Right hindlimb (tissue), 1 donor: ENCODE results near the gene SMCO4.
"Not testable (repeated sequence)": the region's sequence is repeated elsewhere in the genome, so short reads cannot be mapped to it uniquely, and the experiment has no call there.

Experiments used
- DNase-seq: peaks from one replicate; pipeline ENCODE4 v3.0.0-alpha.2; 2018

Gene SMCO4

DNA sequence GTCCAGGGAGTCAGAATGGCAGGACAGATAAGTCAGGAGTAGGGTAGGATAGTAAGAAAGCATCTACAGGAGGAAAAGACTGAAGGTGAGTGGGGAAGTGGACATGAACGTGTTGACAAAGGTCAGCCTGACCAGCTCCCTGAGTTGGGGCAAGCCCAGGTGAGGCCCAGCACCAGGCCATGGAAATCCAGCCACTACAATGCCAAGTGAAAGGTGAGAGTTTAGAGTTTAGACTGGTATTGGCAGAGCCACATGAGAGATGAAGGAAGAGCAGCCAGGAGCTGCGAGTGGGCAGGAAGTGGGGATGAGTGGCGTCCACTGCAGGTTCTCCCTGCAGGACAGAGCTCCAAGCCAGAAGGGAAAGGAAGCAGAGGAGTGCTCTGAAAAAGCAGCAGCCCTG lies 16.5 kb upstream of the SMCO4 start:
- no peak for DNase-seq

DNA sequence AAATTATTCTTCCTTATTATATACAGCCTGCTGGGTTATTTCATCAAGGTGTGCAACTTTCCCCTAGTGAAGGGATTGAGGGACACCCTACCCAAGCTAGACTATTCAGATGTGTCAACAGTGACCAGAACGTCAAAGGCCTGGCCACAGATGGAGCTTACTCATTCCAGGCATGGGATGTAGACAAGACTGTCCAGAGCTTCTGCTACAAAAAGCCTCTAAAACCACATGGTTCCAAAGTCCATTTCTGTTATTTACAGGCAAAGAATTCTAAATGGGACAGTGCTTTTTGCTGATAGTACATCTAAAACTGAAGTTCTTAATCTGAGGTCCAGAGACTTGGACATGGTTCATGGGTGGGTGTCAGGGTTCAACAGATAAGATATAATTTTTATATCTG lies 9.7 kb upstream of the SMCO4 start:
- no peak for DNase-seq

DNA sequence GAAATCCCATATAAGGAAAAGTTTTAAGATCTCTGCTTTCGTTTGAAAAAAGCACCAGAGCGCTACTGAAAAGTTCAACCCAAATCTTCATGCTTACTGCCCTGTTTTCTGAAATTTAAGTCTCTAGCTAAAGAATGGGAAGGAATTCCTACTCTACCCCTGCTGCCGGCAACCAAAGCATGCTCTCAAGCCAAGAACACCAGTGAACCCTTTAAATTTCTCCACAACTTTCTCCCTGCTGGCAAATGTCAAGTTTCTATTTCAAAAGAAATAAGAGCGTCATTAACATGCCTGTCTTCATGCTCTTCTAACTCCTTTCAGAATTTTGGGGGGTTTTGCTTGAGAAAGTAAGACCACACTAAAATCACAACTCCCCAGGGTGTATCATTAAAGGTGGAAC lies 6.8 kb upstream of the SMCO4 start:
- no peak for DNase-seq

DNA sequence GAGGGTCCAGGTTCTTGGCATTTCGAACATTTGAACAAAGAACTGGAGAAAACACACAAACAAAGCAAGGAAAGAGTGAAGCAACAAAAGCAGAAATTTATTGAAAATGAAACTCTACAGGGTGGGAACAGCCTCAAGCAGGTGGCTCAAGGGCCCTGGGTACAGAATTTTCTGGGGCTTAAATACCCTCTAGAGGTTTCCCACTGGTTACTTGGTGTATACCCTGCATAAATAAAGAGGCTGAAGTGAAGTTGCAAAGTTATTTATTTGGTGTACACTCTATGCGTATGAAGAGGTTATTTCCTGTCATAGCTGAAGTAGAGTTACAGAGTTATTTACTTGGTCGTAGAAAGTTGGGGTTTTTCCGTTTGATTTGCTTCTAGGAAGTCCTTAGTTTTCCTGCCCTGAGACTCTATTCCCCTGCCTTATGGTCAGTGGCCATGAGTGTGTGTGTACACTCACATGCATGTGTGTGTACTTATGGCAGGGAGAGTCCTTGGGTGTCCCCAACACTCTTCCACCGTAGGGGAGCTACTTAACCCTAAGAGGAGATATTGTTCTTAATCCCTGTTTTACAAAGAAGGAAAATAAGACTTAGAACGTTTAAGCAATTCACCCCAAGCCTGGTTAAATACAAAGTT lies 5.6 kb upstream of the SMCO4 start:
- DNase-seq = no peak

DNA sequence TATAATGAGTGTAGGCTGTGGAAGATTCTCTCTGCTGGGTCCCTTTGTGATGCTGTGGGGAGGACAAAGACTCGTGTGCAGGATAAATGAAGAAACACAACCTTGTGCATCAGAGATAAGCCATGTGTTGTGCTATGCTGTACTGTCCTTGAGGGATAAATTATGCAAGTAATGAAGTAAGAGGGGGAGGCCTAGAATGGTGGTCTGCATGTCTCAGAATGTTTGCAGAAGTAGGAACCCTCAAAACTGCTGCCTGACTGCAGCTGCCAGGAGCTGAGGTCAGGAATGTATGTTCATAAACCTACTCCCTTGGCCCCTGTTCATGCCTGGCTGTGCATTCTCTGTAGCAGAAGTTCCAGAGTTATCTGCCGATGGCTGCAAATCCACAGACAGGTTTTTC lies 4.6 kb upstream of the SMCO4 start:
- DNase-seq = no peak

DNA sequence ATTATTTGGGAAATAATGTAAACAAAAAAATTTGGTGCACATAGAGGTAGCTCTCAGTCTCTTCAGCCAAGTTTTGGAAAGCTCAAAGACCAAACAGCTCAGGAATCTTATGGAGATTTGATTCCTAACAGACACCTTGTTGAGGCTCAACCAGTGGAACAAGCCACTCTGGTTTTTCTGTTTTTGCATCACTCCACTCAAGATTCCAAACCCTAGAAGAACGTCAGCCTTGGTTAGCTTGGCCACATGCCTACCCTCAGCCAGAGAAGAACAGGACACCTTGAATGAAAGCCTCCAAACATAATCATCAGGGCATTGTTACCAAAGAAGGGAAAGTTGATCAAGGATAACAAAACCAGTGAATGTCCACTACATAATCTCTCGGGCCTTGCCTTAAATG lies 3.8 kb upstream of the SMCO4 start:
- no peak for DNase-seq

DNA sequence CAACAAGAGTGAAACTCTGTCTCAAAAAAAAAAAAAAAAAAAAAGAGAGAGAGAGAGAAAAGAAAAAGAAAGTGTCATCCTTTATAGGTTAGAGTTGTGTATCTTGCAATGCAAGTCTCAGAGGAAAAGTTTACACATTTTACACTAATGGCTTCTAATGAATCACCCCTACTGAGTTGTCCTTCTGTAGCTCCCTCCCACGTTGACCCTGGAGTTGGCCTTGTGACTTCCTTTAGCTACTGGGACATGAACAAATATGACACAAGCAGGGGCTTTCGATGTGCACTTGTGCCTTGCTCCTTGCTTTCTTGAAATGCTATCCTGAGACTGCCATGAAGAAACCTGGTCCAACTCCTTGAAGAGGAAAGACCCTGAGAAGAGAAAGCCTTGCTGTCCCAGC lies 2.4 kb upstream of the SMCO4 start:
- no peak for DNase-seq

DNA sequence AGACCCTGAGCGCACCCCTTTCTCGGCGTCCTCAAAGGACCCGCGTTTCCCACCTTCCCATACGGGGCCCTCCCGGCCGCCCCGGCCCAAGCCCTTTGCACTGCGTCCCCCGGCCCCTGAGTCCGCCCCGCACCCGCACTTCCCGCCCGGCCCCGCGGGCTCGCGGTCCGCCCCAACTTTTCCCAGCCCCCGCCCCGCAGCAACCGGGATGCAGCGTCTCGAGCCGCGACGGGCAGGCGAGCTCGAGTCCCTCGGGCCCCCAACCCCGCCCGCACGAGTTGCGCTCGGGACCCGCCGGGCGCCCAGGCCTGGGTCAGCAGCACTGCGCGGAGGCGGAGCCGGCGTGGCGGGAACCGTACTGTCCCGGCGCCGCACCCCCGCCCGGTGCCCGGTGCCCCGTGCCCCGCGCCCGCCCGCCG lies 371 bp downstream of the SMCO4 start:
- DNase-seq = peak; percentile 64

DNA sequence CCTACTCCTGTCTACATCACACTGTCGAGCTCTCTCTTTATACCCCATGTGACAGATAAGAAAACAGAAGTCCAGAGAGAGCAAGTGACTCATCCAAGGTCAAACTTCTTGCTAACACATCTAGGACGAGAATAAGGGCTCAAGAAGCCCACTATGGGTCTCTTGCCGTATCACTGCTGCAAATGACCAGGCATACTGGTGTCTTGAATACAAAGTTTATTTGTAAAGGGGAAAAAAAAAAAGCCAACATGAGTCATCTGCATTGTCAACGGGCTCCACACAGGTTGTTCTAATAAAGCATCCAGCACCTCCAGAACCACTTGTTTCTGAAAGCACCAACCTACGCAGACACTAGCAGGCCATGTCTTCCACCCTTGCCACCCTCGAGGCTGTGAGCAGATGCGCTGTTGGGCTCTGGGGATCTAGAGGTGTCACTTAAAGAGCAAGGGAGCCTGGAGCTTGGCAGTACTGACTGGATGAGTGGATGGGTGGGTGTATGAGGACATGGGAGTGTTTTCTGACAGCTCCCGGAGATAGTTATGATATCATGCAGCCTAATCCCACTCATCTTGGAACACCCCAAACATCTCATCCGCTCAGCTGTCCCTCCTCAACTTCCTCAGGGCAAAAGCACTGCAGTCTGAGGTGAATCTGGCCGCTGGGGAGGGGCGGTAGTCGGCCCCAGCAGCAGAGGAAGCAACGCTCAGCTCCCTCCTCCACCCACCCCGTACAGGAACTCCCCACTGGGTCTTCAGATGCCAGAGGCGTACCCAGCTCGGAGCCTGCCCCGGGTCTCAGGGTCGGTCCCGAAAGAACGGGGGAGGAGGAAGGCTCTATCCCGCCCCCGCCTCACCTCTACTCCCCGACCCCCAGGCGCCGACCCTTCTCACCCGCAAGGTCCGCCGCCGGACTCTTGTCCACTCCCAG lies 1.0 kb downstream of the SMCO4 start:
- no peak for DNase-seq

DNA sequence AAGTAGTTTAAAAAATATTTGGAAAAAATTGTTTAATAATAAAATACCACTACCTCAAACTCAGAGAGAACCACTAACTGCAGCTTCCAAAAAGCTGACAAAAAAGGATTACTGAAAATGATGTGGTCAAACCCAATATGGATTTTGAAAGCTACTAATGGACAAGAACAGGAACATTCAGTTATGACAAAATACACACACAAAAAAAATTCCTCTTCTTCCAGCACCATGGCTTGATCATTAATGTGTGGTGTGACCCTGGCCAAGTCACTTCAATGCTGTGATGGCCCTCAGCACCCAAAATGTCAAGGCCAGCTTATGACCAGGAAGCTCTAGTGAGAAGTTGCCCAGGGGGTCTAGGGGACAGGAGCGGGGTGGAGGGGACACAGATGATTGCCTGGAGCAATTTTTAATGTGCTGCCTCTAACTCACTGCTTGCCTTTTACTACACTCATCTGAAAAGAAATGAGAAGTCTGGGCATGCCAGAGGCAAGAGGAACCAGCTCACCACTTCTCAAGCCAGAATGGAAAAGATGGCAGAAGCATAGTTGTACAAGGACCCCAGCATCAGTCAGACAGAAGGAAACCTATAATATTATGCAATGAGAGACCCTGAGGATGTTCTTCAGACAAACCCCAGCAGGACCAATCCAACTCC lies 2.2 kb downstream of the SMCO4 start:
- no peak for DNase-seq

DNA sequence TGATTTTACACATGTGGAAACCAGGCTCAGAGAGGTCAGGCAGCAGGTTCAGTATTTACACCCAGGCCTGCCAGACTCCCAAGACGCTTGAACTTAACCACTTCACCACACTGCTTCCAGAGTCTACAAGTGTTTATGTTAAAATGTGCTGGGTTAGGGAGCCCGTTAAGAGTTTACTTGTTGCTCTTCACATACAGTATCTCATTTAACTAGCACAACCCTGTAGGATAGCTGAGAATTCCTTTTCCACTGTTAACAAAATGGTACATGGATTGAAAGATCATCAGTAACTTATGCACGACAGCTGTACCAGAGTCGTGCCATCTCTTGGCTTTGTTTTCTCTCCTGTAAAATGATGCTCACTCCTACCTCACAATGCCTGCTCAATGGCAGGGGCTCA lies 2.9 kb downstream of the SMCO4 start:
- DNase-seq = no peak

DNA sequence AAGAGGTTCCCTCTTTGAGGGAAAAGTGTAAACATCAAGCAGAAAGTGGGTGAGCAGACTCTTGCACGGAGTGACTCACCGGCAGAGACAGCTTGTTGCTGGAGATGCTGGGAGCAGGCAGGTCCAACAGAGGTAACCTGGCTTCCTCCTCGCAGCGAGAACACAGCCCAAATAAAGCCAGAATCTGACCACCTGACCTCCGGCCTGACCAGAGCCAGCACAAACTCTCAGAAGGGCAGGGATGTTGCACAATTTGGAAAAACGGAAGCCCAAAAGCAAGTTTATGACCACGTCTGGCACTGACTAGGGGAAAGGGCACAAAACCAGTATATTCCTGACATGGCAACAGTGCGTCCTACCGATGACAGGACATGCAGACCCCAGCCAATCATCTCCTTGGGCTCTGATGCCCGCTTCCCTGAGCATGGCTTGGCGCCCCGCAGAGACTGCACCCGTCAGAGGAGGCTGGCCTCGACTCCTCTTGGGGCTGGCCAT lies 5.4 kb downstream of the SMCO4 start:
- no peak for DNase-seq

DNA sequence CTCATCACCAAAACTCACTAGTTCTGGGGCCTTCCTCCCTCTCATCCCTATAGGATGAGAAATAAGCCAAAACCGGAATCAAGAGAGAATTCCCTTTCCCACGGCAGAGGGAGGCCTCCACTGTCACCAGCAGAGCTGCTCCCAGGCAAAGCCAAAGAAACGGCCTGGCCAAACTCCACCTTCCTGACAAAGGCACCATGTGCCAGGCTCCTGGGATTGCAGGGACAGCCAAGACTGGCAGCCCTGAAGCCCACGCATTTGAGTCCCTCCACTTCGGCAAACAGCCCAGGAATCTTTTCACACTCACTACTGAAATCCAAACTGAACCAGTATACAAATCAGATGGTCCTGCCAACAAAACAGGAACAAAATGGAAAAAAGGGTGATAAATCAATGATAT lies 6.1 kb downstream of the SMCO4 start:
- no peak for DNase-seq

DNA sequence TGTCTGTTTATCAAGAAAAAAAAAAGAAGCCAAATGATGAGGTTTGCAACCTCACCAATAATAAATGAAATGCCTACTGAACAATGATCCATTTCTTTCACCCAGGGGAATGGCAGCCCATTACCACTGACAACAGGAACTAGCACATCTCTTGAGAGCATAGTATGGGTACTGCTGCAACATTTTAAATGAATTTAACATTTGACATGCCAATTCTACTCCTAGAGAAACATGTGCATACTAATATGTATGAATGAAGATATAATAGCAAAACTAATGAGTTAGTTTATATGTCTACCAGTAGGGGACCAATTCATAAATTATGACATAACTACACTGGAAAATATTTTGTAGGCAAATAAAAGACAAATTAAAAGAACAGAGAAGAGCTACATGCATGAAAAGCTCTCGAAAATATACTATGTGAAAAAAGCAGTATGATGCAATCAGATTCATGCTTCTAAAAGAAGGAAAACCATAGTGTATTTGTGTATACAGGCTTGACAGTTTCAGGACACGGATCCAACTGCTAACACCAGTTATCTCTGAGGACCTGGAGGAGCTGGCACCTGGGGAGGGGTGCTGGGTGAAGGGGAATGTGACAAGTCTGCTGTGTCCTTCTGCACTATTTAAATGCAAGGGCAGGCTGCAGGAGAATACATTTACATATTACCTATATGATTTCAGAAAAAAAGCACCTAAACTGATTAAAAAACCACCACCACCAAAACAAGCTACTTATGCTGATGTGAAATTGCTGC lies 6.9 kb downstream of the SMCO4 start:
- DNase-seq = no peak

DNA sequence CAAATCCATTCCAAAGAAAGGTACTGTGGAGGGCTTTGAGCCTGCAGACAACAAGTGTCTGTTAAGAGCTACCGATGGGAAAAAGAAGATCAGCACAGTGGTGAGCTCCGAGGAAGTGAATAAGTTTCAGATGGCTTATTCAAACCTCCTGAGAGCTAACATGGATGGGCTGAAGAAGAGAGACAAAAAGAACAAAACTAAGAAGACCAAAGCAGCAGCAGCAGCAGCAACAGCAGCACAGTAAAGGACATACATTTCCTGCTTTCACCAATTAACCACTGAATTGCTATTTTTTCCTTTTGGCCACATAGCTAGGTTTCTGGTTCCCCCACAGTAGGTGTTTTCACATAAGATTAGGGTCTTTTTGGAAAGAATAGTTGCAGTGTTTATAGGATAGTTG lies 7.6 kb downstream of the SMCO4 start:
- not testable (repeated sequence) for DNase-seq

DNA sequence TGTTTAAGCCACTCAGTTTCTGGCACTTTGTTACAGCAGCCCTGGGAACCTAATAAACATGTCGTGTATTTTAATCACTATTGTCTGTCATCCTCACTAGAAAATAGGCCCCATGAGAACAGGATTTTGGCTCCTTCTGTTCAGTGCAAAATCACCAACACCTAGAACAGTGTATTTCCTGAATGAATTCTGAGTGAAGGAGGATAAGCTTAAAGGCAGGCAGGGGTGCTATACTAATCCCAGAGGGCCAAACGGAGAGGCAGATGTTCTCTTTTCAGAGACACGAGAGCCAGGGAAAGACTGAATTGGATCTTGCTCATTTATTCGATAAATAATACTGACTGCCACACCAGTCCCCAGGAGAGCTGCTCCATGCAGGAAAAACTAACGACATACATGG lies 10.4 kb downstream of the SMCO4 start:
- DNase-seq = no peak

DNA sequence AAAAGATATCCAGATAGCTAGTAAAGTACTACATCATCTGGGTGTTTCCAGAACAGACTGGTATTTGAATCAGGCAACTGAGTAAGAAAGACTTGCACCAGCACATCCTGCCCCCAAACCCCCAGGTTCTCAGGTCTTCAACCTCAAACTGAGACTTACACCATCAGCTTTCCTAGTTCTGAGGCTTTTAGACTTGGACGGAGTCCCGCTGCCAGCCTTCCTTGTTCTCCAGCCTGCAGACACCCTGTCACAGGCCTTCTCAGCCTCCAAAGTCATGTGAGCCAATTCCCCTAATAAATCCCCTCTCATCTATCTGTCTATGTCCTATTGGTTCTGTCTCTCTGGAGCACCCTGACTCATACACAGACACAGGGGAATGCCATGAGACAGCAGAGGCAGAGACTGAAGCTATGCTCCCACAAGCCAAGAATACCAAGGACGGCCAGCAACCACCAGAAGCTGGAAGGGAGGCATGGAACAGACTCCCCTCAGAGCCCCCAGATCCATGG lies 10.9 kb downstream of the SMCO4 start:
- no peak for DNase-seq

DNA sequence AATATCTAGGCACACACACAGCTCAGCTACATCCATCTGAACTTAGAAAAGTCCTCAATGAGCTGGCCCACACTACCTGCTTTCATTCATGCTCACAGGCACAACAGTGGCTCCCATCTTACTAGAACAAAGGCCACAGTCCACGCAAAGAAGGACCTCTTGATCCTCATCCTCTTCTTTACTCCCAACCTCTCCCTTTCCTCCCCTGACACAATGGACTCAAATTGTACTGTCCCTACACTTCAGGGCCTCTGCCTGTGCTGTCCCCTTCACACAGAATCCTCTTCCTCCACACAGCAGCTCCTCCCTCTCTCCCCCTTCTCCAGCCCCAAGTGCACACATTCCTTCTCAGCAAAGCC lies 12.7 kb downstream of the SMCO4 start:
- DNase-seq = no peak

DNA sequence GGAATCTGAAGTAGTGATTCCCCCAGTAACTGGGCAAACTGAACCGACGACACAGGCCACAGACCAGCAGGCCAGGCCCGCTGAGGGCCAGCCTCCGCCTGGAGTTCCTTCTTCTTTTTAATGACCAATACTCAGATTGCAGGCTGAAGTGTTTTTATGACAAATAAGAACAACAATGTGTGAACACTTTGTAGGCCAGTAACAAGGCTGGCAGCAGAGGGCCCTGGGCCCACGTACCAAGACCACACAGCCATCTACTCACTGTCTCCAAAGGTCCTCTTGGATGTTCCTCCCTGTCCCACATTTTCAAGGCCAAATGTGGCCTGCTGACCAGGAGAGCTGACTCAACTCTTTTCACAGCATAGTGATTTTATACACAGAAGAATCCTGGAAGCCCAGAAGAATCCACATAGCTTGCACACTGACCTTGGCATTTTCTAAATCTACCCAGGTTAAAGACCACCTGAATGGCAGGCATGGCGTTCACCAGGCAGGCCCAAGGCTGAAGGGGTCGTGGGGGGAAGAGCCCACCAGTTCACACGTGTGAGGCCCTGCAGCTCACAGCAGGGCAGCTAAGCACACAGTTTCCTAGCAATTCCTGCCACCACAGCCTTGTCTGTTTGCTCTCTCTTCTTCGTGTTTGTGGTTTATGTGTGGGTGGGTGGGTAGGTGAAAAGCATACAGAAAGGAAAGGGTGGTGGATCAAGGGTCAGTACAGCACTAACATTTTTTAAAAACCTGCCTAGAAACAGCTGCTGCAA lies 13.3 kb downstream of the SMCO4 start:
- no peak for DNase-seq

DNA sequence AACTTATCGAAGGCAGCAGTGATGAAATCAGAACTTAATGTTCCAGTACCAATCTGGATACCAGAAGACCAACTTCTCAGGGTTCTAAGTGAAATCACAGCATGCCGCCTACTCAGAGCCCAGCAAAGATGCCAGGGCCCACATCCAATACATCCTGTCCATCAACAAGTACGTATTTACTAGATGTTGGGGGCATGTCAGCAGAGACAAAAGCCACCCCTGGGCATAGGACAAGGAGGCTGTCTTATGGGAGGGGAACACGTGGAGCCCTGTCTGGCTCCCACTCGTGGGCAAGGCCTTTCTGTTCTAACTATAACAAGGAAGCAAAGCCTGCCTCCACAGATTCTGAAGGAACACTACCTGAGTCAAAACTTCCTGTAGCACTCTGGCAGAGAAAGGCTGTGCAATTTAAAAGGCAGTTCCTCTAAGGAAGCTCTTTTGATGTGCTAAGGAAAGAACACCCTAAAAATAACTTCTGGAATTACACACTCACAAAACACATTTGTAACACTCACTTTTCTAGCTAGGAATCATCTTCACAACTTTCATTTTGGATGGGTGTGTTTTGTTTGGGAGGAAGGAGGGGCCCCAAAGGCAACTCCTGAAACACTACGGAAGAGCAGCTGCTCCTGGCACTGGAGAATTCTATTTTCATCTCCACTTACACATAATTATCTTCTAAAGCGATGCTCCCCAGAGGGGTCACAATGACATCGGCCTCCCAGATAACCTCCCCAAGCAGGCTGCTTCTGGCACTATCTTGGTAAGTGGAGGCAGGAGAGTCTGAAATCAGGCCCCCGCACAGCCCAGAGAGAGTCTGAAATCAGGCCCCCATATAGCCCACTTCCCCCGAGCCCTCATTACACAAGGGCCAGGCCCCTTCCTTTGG lies 14.2 kb downstream of the SMCO4 start:
- DNase-seq = no peak

DNA sequence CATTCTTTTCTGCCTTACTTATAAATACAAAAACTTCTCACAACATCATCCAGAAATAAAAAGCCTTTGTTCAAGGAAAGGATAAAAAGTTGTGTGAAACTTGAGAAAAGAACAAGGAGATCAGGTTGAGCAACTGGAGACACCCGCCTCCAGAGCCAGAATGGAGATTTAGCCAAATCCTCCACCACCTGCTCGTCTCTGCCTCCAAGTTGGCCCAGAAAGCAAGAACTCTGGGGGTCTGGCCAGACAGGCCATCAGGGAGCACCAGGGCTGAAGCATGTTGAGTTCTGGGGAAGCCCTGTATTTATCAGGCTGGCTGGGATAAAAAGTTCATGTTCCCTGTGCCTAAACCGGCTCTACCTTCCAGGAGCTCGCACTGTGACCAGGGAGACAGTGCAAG lies 14.9 kb downstream of the SMCO4 start:
- peak; percentile 67 for DNase-seq
